ENCODE data around the gene NEAT1. TPM values are rescaled to one million over a fixed set of nuclear protein-coding genes. Genes with fewer than 3 reads are reported as not detected.

Gene NEAT1
- total and polyA plus RNA-seq, 2 of the 8 experiments (the other 6 are each of a cell fraction or from before 2014, with no cell fraction given), result 2.4 to 10.7 TPM

GRCh38 chr11:65398362-65398910 is 24.2 kb upstream of the NEAT1 start:
- no peak overlapping the region for H3K4me2 ChIP-seq (ENCODE audit: insufficient read depth in 1 of 2, low read depth in 2 of 2, low read length in 2 of 2)
- no peak overlapping the region for H3K23ac ChIP-seq (ENCODE audit: insufficient read length)
- no peak overlapping the region for H2AK5ac ChIP-seq (ENCODE audit: low read depth, low read length)
- no peak overlapping the region for H2BK5ac ChIP-seq (ENCODE audit: low read depth, low read length)
- H2AFZ ChIP-seq (ENCODE audit: low read length), result no peak overlapping the region
- no peak overlapping the region for H2BK12ac ChIP-seq (ENCODE audit: low read depth, low read length)
- ChIA-PET CTCF (ENCODE audit: partially characterized antibody) (interaction anchor here (0.8 to 2.6 kb wide), 10 partner anchors 10 to 113 kb away, joined by 3 to 23 read pairs (median 4); no protein-coding TSS in a partner anchor), POLR2A (ENCODE audit: partially characterized antibody) (interaction anchor here (0.8 to 17.0 kb wide), 5 partner anchors 20 to 118 kb away, joined by 3 to 202 read pairs (median 4); partner anchors contain the start of genes MALAT1 and NEAT1)
- no peaks in the 10 kb centered on the region for H3K23me2 ChIP-seq (ENCODE audit: low read depth, low read length)
- no peak overlapping the region for H3K4ac ChIP-seq (replicated peaks; ENCODE audit: insufficient read length, low read depth, low read length)
- no peaks in the 10 kb centered on the region; a peak in 1 of 7 replicates for H3K4me1 ChIP-seq (replicated peaks in 1 of 4; ENCODE audit: control insufficient read depth in 3 of 4, insufficient read depth in 4 of 4, low read length in 3 of 4)
- H4K91ac ChIP-seq (replicated peaks; ENCODE audit: insufficient read length, low read length), result no peak overlapping the region
- H4K20me1 ChIP-seq (replicated peaks in 1 of 2; ENCODE audit: control insufficient read depth in 1 of 2, insufficient read depth in 2 of 2, low read length in 2 of 2), result peaks cover 0 to 2% of the 10 kb centered on the region in 2 experiments
- no peak overlapping the region for H4K8ac ChIP-seq (ENCODE audit: extremely low read depth, insufficient read depth, low read length)
- DNase-seq (ENCODE audit: low read depth in 1 of 2, low spot score in 2 of 2) (no peak), FAIRE-seq (no peak)
- H3K4me3 ChIP-seq (ENCODE audit: extremely low read depth in 1 of 4, insufficient read depth in 2 of 4, low read depth in 3 of 4, low read length in 4 of 4), result no peak overlapping the region
- H3K27me3 ChIP-seq (replicated peaks in 1 of 4; ENCODE audit: control insufficient read depth in 3 of 4, extremely low read depth in 1 of 4, insufficient read depth in 3 of 4, low read length in 3 of 4), result no peaks in the 10 kb centered on the region
- H3K56ac ChIP-seq (replicated peaks; ENCODE audit: insufficient read length, low read depth, low read length), result no peak overlapping the region
- TF ChIP-seq KDM1A (IDR thresholded peaks at IDR 0.05; ENCODE audit: borderline replicate concordance, low read length) (no peak), SP4 (IDR thresholded peaks at IDR 0.05; ENCODE audit: low read length) (no peak), JUND (IDR thresholded peaks at IDR 0.05; ENCODE audit: low read length) (no peak), CTCF (IDR thresholded peaks at IDR 0.05; ENCODE audit: control extremely low read depth in 1 of 3, insufficient read depth in 1 of 3, low read depth in 1 of 3, low read length in 3 of 3) (peak in 1 of 3 experiments; percentile 10; a peak in 1 of 4 replicates)
- no peak overlapping the region for H3K14ac ChIP-seq (ENCODE audit: insufficient read length)
- WGBS, 2 experiments (ENCODE audit: extremely low coverage in 1 of 2, insufficient coverage in 1 of 2, insufficient read length in 1 of 2, insufficient replicate concordance in 2 of 2, low coverage in 1 of 2, low lambda C conversion rate in 2 of 2, missing lambda C conversion rate in 1 of 2), result 92% methylated on average over 16 of the region's 16 CpGs; no CpG with 5 or more reads in 1 of the 2 experiments
- H3K27ac ChIP-seq (ENCODE audit: low read depth, low read length), result no peak overlapping the region; the same call in 1 of the 2 replicates
- H2BK15ac ChIP-seq (ENCODE audit: low read length), result no peak overlapping the region
- no peak overlapping the region for H2BK120ac ChIP-seq (replicated peaks; ENCODE audit: low read depth, low read length)
- no peak overlapping the region for H4K5ac ChIP-seq (ENCODE audit: insufficient read length, low read depth, low read length)
- H3K18ac ChIP-seq (ENCODE audit: extremely low read depth, low read length), result no peak overlapping the region
- H3K79me1 ChIP-seq (ENCODE audit: low read depth, low read length), result 0 out of 2 replicates have a peak, but pooled peaks cover 2% of the 10 kb centered on the region
- H3K36me3 ChIP-seq (ENCODE audit: control insufficient read depth in 2 of 4, insufficient read depth in 4 of 4, low read length in 3 of 4), result peaks cover 0 to 4% (median 0%) of the 10 kb centered on the region in 4 experiments; a peak in 2 of 8 replicates
- H3K9ac ChIP-seq (replicated peaks in 1 of 4; ENCODE audit: extremely low read depth in 1 of 4, low read depth in 3 of 4, low read length in 3 of 4), result no peak overlapping the region
- no peak overlapping the region for H2BK20ac ChIP-seq (ENCODE audit: low read length)
- H3K79me2 ChIP-seq (ENCODE audit: control insufficient read depth in 1 of 2, insufficient read depth in 2 of 2, low read length in 2 of 2), result no peaks in the 10 kb centered on the region
- H3K9me3 ChIP-seq (ENCODE audit: insufficient read depth in 2 of 2, low read depth in 1 of 2, low read length in 1 of 2), result no peaks in the 10 kb centered on the region

Data from H1 (cell line).